ENCODE measurements around the gene CIRBP. TPM values are rescaled to one million over a fixed set of nuclear protein-coding genes. Genes with fewer than 3 reads are reported as not detected.

The CIRBP gene
- total and polyA plus RNA-seq, 2 donors (not counting 1 experiment from before 2014, with no cell fraction given), result 643 to 1,164 TPM

GRCh38 chr19:1270213-1270853, 1.2 kb downstream of the CIRBP start:
- TF ChIP-seq EZH2 (IDR thresholded peaks at IDR 0.05; ENCODE audit: borderline replicate concordance, insufficient read depth, low read depth, low read length, poor library complexity, severe bottlenecking) (no peak), CTCF (IDR thresholded peaks at IDR 0.05) (no peak)
- H3K27ac ChIP-seq (ENCODE audit: low read length in 2 of 2), result peak overlapping the region; percentile 88 to 92
- H3K9me3 ChIP-seq (ENCODE audit: control extremely low read depth in 1 of 3, control insufficient read depth in 2 of 3, insufficient read depth in 1 of 3, low read length in 2 of 3), result no peaks in the 10 kb centered on the region
- ChIA-PET POLR2A (interaction anchor here (0.7 to 11.0 kb wide), 3 partner anchors 27 to 46 kb away, joined by 3 to 402 read pairs (median 11); partner anchors contain the start of genes ATP5F1D and CBARP), CTCF (interaction anchor here (6.1 to 10.0 kb wide), 2 partner anchors 26 kb away, joined by 51 to 658 read pairs; partner anchors contain the start of gene ATP5F1D)
- Mint-ChIP-seq H3K27ac (peak overlapping the region; percentile 87), H3K27me3 (no peaks in the 10 kb centered on the region), H3K4me3 (peak overlapping the region; percentile 88), H3K4me1 (peaks cover 71% of the 10 kb centered on the region), H3K9me3 (ENCODE audit: insufficient read depth) (no peaks in the 10 kb centered on the region)
- no peak overlapping the region for H2AFZ ChIP-seq (ENCODE audit: insufficient read depth, low read depth, low read length, poor library complexity, severe bottlenecking)
- H3K4me1 ChIP-seq (ENCODE audit: control insufficient read depth in 2 of 2, insufficient read depth in 2 of 2, low read length in 2 of 2), result peaks cover 63 to 84% of the 10 kb centered on the region in 2 donors
- ATAC-seq (ENCODE audit: low read depth), result no peak
- peaks cover 75% of the 10 kb centered on the region for H3K79me2 ChIP-seq (ENCODE audit: control insufficient read depth, insufficient read depth, low read length)
- H3K4me3 ChIP-seq (ENCODE audit: control extremely low read depth in 1 of 5, extremely low read depth in 1 of 5, insufficient read depth in 1 of 5, low read depth in 2 of 5, low read length in 4 of 5), result peak overlapping the region; percentile 75 to 96 (median 85)
- H4K20me1 ChIP-seq (ENCODE audit: control insufficient read depth, insufficient read depth, low read length, poor library complexity, severe bottlenecking), result peaks cover 78% of the 10 kb centered on the region
- H3K4me2 ChIP-seq (replicated peaks; ENCODE audit: low read depth, low read length, poor library complexity, severe bottlenecking), result peak overlapping the region; percentile 83
- 13% methylated on average over 6 of the region's 8 CpGs for WGBS (ENCODE audit: insufficient coverage)
- H3K36me3 ChIP-seq (replicated peaks in 1 of 2; ENCODE audit: control extremely low read depth in 1 of 2, control insufficient read depth in 1 of 2, extremely low read depth in 1 of 2, insufficient read depth in 2 of 2, low read length in 1 of 2), result peaks cover 9 to 51% of the 10 kb centered on the region in 2 experiments
- no peak for DNase-seq
- H3K9ac ChIP-seq (ENCODE audit: low read length), result peak overlapping the region; percentile 73
- intact Hi-C loops (cut with micrococcal nuclease), result no loop called here
- no peaks in the 10 kb centered on the region for H3K27me3 ChIP-seq (replicated peaks in 1 of 4; ENCODE audit: control extremely low read depth in 1 of 4, control insufficient read depth in 3 of 4, insufficient read depth in 4 of 4, low read length in 3 of 4)
